DMS114 treated with DMSO at 0.1 percent for 48 hours (cell line): Measurements from ENCODE around the gene NIPBL.
"Not testable (repeated sequence)": the region's sequence is repeated elsewhere in the genome, so short reads cannot be mapped to it uniquely, and the experiment has no call there.

Experiments
- DNase-seq: peaks from one replicate; lab custom pipeline; 2025; ENCODE audit not compliant: unreplicated experiment; lab: John Stamatoyannopoulos, UW

The NIPBL gene, protein sequence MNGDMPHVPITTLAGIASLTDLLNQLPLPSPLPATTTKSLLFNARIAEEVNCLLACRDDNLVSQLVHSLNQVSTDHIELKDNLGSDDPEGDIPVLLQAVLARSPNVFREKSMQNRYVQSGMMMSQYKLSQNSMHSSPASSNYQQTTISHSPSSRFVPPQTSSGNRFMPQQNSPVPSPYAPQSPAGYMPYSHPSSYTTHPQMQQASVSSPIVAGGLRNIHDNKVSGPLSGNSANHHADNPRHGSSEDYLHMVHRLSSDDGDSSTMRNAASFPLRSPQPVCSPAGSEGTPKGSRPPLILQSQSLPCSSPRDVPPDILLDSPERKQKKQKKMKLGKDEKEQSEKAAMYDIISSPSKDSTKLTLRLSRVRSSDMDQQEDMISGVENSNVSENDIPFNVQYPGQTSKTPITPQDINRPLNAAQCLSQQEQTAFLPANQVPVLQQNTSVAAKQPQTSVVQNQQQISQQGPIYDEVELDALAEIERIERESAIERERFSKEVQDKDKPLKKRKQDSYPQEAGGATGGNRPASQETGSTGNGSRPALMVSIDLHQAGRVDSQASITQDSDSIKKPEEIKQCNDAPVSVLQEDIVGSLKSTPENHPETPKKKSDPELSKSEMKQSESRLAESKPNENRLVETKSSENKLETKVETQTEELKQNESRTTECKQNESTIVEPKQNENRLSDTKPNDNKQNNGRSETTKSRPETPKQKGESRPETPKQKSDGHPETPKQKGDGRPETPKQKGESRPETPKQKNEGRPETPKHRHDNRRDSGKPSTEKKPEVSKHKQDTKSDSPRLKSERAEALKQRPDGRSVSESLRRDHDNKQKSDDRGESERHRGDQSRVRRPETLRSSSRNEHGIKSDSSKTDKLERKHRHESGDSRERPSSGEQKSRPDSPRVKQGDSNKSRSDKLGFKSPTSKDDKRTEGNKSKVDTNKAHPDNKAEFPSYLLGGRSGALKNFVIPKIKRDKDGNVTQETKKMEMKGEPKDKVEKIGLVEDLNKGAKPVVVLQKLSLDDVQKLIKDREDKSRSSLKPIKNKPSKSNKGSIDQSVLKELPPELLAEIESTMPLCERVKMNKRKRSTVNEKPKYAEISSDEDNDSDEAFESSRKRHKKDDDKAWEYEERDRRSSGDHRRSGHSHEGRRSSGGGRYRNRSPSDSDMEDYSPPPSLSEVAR (N-terminal part only)

DNA sequence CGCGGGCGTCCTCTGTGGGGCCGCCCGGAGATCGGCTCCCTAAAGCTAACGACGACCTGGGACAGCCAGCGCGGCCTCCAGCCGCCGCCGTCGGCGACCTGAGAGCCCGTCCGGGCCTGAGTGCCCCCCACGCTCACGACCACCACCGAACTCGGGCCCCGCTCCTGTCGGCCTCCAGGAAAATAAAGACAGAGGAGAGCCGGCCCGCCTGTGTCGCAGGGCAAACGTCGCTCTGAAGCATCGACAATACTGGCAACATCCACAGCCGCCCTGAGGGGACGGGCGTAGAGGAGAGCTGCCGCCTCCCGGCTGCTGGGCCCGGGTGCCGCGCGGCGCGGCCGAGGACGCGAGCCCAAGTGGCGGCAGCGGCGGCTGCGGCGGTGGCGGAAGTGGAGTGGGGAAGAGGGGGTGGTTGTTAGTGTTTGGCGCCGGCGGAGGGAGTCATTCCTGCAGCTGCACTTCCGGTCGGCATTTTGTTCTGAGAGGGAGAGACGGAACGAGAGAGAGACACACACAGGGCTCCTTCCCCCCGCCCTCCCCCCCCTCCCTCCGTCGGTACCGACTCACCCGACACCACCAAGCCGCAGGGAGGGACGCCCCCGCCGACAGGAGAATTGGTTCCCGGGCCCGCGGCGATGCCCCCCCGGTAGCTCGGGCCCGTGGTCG is at the start of gene NIPBL:
TSS of gene NIPBL (plus strand) at position 471 of the 666 bp plus-strand sequence. CDS start 76,928 bp downstream, outside the sequence.
- peak; percentile 92 for DNase-seq

DNA sequence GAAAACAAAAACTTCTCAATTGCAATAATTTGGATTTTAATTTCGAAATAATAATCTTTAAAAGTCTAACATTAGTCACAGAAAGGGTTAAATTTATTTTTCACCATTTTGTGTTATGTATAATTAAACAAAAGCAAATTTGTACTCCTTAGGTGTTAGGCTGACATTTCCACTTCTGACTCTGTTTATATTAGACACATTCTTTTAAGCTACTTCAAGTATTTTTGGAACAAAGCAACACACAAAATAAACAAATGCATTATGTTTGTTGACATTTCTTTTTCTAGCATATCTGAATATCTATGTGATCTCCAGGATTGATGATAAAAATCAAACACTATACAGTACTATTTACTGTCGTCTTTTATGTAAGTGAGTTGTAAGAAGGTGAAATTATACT is 44.3 kb upstream of the NIPBL start:
- no peak for DNase-seq

DNA sequence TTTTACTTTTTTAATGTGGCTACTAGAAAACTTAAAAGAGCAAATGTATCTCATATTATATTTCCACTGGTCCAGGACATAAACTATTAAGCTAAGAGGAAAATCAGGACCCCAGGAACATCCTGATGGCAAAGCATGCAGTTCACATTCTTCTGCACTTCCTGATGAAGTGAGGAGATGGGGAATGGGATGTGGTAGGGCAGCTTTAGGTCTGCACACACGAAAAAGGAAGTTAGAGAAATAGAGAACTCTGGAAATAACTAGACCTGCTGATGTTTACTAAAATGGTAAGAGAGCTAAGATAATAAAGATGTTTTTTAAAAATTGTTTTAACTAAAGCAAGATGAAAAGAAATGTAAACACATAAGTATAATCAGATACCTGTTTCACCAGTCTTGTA is 39.7 kb upstream of the NIPBL start:
- no peak for DNase-seq

DNA sequence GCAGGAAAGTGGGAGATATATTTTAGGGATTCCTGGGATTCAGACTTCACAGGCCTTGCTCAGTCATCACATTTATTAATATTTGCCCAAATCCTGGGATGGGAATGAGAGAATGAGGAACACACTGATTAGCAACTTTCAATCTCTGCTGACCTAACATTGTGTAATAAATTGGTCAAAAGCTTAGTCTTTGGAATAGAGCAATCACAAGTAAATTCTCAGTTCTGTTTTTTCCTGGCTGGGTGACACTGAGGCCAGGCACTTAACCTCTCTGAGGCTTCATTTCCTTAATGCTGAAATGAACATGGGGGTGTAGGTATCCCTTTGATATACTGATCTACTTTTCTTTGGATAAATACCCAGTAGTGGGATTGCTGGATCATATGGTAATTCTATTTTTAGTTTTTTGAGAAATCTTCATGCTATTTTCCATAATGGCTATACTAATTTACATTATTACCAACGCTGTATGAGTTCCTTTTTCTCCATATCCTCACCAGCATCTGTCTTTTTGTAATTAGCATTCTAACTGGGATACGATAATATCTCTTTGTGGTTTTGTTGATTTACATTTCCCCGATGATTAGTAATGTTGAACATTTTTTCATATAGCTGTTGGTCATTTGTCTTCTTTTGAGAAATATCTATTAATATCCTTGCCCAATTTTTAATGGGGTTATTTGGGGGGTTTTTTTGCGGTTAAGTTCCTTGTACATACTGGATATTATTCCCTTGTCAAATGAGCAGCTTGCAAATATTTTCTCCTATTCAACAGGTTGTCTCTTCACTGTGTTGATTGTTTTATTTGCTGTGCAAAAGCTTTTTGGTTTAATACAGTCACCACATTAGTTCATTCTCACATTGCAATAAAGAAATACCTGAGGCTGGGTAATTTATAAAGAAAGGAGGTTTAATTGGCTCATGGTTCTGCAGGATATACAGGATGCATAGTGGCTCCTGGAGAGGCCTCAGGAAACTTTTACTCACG is 36.8 kb upstream of the NIPBL start:
- DNase-seq, result no peak

DNA sequence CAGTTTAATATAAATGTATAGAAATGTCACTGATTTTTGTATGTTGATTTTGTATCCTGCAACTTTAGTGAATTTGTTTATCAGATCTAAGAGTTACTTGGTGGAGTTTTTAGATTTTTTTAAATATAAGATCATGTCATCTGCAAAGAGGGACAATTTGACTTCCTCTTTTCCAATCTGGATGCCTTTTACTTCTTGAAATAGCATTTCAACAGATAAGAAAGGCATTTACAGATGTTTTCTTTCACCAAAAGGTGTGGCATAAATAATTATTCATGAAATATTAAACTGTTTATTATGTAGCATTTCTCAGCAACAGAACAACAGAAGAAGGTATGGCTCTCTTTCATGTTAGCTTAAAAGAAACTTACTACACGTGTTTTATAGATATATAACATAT is 34.9 kb upstream of the NIPBL start:
- no peak for DNase-seq

DNA sequence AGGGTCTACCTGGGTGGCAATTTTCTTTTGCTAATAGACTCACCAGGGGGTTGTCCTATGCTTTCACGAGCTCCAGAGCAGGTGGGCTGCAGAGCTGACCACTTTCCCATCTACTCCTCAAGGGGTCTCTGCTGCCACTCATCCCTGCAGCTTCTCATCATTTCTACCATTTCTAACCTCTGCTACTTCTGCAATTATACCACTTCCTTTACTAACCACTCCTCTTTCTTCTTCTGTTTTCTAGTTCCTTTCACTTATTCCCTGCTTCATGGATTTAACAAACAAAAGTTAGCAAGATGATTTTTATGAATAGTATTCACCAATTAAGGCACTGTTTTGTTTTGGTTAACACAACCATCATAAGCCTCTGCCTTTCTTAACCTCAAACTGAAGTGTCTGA is 34.5 kb upstream of the NIPBL start:
- DNase-seq, result no peak

GRCh38 chr5:36844305-36844704 is 32.3 kb upstream of the NIPBL start:
- no peak for DNase-seq

DNA sequence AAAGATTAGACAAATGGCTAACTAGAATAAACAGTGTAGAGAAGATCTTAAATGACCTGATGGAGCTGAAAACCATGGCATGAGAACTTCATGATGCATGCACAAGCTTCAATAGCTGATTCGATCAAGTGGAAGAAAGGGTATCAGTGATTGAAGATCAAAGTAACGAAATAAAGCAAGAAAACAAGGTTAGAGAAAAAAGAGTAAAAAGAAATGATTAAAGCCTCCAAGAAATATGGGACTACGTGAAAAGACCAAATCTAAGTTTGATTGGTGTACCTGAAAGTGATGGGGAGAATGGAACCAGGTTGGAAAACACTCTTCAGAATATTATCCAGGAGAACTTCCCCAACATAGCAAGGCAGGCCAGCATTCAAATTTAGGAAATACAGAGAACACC is 28.0 kb upstream of the NIPBL start:
- DNase-seq, result not testable (repeated sequence)

DNA sequence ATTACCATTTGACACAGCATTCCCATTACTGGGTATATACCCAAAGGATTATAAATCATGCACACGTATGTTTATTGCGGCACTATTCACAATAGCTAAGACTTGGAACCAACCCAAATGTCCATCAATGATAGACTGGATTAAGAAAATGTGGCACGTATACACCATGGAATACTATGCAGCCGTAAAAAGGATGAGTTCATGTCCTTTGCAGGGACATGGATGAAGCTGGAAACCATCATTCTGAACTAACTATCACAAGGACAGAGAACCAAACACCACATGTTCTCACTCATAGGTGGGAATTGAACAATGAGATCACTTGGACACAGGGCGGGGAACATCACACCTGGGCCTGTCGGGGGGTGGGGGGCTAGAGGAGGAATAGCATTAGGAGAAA is 23.7 kb upstream of the NIPBL start:
- DNase-seq, result not testable (repeated sequence)

DNA sequence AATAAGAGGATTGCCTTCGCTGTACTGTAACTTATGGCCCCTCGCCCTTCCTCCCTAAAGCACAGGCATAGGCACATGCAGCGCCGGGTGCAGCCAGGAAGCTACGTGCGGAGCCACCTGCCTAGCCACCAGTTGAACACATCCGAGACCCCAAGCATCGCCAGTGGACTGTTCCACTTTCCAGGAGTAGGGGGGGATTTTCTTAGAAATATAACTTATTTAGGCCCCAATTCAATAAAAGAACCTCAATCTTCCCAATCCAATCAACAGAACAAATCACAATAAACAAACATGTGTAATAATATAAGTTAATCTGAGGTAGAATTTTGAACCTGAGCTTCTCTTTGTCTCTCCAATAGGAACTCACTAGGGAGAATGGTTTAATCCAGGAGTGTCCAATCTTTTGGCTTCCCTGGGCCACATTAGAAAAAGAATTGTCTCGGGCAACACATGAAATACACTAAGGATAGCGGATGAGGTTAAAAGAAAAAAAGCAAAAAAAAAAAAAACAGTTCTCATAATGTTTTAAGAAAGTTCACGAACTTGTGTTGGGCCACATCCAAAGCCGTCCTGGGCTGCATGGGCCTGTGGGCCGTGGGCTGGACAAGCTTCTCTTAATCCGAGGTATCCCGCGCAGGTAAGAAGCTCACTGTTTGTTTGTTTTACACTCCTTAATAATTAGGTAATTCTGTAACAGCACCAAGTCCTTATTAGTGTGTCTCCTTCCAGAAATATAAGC is 22.0 kb upstream of the NIPBL start:
- DNase-seq, result no peak

DNA sequence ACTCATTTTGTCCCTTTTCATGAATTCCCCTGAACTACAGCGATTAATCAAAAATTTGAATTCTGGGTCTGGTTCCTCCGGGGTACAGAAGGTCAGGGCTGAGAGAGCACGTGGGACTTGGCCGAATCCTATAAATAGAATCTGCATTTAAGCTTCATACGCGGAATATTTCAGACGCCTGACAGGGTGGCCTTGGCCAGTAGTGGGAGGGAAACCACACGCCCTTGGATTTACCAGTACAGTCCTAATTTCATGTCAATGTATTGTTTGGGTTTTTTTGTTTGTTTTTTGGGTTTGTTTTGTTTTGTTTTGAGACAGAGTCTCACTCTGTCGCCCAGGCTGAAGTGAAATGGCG is 21.5 kb upstream of the NIPBL start:
- DNase-seq, result no peak

DNA sequence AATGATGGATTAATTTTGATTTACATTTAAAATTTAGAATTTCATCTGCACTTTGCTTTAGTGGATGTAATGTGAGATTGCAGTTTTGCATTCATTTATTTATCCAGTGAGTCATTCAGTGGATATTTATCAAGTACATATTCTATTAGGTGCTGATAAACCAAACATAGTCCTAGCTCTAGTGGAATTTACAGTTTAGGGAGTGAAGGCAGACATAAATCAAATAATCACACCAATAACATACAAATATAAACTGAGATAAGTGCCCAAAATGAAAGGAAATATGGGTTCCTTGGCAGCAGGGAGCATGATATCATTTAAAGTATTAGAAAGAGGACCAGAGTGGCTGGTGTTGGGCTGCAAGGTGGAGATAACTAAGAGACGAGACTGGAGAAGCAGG is 14.7 kb upstream of the NIPBL start:
- DNase-seq, result no peak

DNA sequence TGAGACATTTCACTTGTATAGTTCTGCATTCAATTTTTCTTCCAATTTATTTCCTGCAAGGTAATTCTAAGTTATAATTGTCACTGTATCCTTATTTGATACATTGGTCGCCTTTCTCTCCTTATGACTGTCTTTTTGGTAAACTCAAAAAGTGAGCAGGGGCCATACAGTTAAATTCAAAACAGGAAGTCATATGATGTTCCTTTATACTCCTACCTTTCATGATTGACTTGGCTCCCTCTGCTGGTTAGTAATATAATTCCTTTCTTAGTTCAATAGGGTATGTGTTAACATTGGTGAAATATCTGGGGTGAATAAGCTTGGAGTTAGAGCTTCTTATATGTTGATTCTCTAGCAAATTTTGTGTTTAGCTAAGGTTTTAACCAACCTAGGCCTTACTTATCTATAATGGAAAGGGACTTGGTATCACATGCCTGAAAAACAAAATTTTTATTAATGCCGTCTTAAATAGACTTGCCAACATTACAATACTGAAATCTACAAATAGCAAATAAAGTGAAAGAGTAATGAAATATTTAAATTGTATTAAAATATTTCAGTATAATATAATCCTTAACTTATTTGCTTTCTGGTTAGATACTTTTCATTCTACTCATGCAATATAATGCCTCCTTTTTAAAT is 6.0 kb upstream of the NIPBL start:
- peak; percentile 77 for DNase-seq

DNA sequence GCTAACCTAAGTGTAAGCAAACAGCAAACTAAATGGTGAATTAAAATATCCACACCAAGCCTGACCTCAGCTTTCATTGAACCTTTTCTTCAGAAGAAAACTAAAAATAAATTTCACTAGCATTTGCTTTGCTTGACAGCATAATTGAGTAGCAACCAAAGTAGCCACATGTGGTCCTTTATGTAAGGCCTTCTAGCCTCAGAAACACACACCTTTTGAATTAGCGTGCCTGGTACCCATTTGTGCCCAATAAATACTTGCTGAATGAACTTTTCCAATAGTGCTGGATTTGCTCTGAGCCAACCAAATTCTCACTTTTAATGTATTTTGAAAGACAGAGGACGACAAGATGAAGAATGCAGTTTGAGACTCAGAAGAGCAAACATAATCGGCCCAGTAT is 2.1 kb upstream of the NIPBL start:
- DNase-seq, result no peak

DNA sequence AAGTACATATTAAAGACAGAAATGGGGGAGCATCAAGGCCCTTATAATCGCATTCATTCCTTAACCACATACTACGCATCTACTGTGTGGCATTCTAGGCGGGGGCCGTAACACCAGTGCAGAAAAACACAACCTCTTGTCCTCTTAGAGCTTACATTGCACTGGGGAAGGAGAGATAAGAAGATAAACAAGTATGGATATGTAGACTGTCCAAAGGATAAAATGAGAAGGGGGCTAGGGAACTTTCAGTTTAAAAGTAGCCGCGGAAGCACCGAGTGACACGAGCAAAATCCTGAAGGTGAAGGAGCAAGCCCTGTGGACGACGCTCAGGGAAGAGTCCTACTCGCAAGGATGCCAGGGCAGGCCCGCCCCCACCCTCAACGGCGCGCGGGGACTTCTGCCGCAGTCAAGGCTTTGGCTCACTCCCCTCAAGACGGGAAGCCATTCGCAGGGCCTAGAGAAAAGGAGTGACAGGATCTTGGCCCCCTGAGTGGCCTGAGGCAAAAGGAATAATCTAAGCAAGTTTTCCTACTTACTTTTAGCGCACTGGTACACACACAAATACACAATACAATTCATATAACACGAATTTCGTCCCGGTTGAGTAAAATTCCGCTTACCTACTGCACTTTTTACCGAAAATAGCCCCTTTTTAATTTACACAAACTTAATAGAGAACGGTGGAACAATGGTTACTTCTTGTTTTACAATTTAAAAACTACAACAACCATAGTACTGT is 1.3 kb upstream of the NIPBL start:
- DNase-seq, result no peak

GRCh38 chr5:36875790-36876298 is 725 bp upstream of the NIPBL start:
- DNase-seq, result peak; percentile 21

- DNase-seq, result no peak
These were observed 547 bp downstream of the NIPBL start for GRCh38 chr5:36876965-36877666.
